Measurements from ENCODE around the gene CNTRL.

DNA sequence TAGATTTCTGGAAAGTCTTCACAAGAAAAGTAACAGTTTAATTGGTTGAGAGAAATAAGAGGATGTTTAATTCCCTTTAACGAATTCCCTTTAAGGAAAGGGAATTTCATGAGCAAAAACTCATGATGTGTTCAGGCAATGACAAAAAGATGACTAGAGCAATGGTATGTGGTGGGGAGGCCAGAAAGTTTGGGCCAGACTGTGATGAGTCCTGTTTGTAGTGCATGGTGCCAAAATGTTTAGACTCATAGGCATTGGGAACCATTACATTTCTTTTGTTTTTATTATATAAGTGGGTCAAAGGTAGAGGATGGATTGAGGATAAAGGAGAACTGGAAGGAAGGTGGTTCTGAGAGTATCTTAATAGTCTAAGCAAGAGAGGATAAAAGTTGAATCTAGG is 10.9 kb downstream of the CNTRL start:
- TF ChIP-seq, protein P1, sequence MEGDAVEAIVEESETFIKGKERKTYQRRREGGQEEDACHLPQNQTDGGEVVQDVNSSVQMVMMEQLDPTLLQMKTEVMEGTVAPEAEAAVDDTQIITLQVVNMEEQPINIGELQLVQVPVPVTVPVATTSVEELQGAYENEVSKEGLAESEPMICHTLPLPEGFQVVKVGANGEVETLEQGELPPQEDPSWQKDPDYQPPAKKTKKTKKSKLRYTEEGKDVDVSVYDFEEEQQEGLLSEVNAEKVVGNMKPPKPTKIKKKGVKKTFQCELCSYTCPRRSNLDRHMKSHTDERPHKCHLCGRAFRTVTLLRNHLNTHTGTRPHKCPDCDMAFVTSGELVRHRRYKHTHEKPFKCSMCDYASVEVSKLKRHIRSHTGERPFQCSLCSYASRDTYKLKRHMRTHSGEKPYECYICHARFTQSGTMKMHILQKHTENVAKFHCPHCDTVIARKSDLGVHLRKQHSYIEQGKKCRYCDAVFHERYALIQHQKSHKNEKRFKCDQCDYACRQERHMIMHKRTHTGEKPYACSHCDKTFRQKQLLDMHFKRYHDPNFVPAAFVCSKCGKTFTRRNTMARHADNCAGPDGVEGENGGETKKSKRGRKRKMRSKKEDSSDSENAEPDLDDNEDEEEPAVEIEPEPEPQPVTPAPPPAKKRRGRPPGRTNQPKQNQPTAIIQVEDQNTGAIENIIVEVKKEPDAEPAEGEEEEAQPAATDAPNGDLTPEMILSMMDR (IDR thresholded peaks at IDR 0.05): no peak
- TF ChIP-seq SMC3 (IDR thresholded peaks at IDR 0.05; ENCODE audit: low read depth, low read length) (no peak), NRF1 (IDR thresholded peaks at IDR 0.05; ENCODE audit: low read depth, low read length) (no peak), POLR2AphosphoS5 (IDR thresholded peaks at IDR 0.05; ENCODE audit: low read depth, low read length) (no peak), JUND (IDR thresholded peaks at IDR 0.05) (no peak), RXRA (IDR thresholded peaks at IDR 0.05; ENCODE audit: borderline replicate concordance, low read depth) (no peak), CHD2 (IDR thresholded peaks at IDR 0.05; ENCODE audit: low read length, partially characterized antibody) (no peak), EZH2phosphoT487 (IDR thresholded peaks at IDR 0.05; ENCODE audit: borderline replicate concordance, low read depth) (no peak)
- TF ChIP-seq, protein P2, sequence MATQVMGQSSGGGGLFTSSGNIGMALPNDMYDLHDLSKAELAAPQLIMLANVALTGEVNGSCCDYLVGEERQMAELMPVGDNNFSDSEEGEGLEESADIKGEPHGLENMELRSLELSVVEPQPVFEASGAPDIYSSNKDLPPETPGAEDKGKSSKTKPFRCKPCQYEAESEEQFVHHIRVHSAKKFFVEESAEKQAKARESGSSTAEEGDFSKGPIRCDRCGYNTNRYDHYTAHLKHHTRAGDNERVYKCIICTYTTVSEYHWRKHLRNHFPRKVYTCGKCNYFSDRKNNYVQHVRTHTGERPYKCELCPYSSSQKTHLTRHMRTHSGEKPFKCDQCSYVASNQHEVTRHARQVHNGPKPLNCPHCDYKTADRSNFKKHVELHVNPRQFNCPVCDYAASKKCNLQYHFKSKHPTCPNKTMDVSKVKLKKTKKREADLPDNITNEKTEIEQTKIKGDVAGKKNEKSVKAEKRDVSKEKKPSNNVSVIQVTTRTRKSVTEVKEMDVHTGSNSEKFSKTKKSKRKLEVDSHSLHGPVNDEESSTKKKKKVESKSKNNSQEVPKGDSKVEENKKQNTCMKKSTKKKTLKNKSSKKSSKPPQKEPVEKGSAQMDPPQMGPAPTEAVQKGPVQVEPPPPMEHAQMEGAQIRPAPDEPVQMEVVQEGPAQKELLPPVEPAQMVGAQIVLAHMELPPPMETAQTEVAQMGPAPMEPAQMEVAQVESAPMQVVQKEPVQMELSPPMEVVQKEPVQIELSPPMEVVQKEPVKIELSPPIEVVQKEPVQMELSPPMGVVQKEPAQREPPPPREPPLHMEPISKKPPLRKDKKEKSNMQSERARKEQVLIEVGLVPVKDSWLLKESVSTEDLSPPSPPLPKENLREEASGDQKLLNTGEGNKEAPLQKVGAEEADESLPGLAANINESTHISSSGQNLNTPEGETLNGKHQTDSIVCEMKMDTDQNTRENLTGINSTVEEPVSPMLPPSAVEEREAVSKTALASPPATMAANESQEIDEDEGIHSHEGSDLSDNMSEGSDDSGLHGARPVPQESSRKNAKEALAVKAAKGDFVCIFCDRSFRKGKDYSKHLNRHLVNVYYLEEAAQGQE (IDR thresholded peaks at IDR 0.05; ENCODE audit: low read depth, low read length): no peak
- TF ChIP-seq, protein P3, sequence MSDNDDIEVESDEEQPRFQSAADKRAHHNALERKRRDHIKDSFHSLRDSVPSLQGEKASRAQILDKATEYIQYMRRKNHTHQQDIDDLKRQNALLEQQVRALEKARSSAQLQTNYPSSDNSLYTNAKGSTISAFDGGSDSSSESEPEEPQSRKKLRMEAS (IDR thresholded peaks at IDR 0.05; ENCODE audit: low read depth): no peak
